ENCODE measurements around the gene PCDH7.

DNA sequence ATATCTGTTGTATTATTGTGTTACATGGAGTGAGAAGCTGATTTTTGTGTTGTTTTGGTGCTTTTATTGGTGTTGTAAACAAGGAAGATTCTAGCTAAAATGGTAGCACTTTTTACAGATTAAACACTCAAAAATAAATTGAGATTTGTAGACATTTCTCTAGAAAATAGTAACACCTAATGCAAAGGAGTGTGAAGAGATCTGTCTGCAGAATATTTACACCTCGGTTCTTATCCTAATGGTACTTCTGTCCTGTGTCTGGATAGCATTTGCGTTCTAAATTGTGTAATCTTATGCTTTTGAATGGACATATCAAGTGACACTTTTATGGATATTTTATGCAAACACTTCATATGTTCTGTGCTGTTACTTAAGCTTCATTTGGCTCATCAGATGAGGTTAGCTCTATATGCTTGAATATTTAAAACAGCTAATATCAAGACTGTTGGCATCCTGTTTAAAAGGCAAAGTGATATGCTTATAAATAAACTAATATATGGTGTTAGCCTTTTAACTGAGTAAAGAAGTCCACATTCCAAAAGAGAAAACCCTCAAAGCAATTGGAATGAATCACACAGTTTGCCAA is 6.0 kb downstream of the PCDH7 start:
- TF ChIP-seq, protein P1, sequence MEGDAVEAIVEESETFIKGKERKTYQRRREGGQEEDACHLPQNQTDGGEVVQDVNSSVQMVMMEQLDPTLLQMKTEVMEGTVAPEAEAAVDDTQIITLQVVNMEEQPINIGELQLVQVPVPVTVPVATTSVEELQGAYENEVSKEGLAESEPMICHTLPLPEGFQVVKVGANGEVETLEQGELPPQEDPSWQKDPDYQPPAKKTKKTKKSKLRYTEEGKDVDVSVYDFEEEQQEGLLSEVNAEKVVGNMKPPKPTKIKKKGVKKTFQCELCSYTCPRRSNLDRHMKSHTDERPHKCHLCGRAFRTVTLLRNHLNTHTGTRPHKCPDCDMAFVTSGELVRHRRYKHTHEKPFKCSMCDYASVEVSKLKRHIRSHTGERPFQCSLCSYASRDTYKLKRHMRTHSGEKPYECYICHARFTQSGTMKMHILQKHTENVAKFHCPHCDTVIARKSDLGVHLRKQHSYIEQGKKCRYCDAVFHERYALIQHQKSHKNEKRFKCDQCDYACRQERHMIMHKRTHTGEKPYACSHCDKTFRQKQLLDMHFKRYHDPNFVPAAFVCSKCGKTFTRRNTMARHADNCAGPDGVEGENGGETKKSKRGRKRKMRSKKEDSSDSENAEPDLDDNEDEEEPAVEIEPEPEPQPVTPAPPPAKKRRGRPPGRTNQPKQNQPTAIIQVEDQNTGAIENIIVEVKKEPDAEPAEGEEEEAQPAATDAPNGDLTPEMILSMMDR (IDR thresholded peaks at IDR 0.05 in 2 of 3, conservative IDR thresholded peaks at IDR 0.05 in 1 of 3; ENCODE audit: borderline replicate concordance in 1 of 3, insufficient read depth in 1 of 3, low read depth in 2 of 3, low read length in 2 of 3) = no peak
- no peak for TF ChIP-seq SP1 (IDR thresholded peaks at IDR 0.05; ENCODE audit: low read depth)
- TF ChIP-seq POLR2AphosphoS5 (IDR thresholded peaks at IDR 0.05; ENCODE audit: low read depth, low read length) = no peak
- TF ChIP-seq REST (IDR thresholded peaks at IDR 0.05; ENCODE audit: low read depth) = no peak
- no peak for TF ChIP-seq POLR2A (IDR thresholded peaks at IDR 0.05; ENCODE audit: borderline replicate concordance, extremely low read depth, insufficient read depth, insufficient read length)
- TF ChIP-seq RAD21 (IDR thresholded peaks at IDR 0.05; ENCODE audit: low read depth) = no peak
- TF ChIP-seq ELF1 (IDR thresholded peaks at IDR 0.05; ENCODE audit: borderline replicate concordance, low read depth) = no peak
- no peak for TF ChIP-seq ZNF274 (IDR thresholded peaks at IDR 0.05; ENCODE audit: low read depth, low read length)
- TF ChIP-seq EZH2 (IDR thresholded peaks at IDR 0.05) = no peak
- TF ChIP-seq CEBPB (IDR thresholded peaks at IDR 0.05; ENCODE audit: low read depth) = no peak
- TF ChIP-seq, protein P2, sequence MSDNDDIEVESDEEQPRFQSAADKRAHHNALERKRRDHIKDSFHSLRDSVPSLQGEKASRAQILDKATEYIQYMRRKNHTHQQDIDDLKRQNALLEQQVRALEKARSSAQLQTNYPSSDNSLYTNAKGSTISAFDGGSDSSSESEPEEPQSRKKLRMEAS (IDR thresholded peaks at IDR 0.05) = no peak

All from HCT116 (cell line).